ENCODE results near the gene CTDSPL. TPM values are rescaled to one million over a fixed set of nuclear protein-coding genes. Genes with fewer than 3 reads are reported as not detected.

Gene CTDSPL
- total and polyA plus RNA-seq, 2 of the 13 experiments (the other 11 are each of a cell fraction or from before 2014, with no cell fraction given), result 26.1 to 142 TPM

DNA sequence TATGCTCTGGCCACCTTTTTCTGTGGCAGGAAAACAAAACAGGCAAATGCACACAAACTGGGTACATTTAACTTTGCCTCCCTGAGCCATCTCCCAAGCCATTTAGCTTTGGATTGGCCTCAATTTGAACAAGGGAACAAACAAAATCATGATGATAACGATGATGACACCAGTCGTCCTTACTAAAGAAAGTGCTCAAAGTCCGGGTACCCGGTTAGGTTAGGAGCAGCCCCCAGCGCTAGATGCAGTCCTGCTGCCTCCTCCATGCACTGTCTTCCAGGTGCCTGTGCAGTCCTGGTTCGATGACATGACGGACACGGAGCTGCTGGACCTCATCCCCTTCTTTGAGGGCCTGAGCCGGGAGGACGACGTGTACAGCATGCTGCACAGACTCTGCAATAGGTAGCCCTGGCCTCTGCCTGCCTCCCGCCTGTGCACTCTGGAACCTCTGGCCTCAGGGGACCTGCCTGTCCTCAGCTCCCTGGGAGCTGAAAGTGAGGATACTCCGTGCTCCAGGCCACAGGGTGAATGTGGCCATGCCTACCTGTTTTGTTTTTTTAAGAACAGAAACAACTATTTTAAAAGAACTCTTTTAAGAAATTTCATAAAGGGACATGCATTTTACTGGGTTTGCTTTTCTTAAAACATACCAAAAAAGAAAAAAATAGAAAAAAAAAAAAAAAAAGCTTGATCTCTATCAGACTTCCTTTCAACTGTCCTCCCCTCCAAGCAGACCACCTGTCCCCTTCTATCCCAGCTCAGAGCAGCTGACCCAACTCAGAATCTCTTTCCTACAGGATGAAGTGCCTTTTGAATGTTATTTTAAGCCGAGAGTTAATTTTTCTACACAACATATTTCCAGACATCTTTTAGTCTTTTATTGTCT, 119.0 kb downstream of the CTDSPL start (continued):
- TF ChIP-seq NCOA2 (CRISPR knock-in tag; IDR thresholded peaks at IDR 0.05), result no peak
- no peak for TF ChIP-seq POLR2A (IDR thresholded peaks at IDR 0.05; ENCODE audit: insufficient read depth in 1 of 2, low read depth in 2 of 2, low read length in 2 of 2)
- no peak for TF ChIP-seq ZNF260 (CRISPR knock-in tag; IDR thresholded peaks at IDR 0.05; ENCODE audit: borderline replicate concordance, low read depth)
- TF ChIP-seq NONO (IDR thresholded peaks at IDR 0.05), result no peak
- TF ChIP-seq NONO (CRISPR knock-in tag; conservative IDR thresholded peaks at IDR 0.05), result no peak
- no peak for TF ChIP-seq ZNF552 (CRISPR knock-in tag; IDR thresholded peaks at IDR 0.05; ENCODE audit: borderline replicate concordance)
- TF ChIP-seq, protein P1, sequence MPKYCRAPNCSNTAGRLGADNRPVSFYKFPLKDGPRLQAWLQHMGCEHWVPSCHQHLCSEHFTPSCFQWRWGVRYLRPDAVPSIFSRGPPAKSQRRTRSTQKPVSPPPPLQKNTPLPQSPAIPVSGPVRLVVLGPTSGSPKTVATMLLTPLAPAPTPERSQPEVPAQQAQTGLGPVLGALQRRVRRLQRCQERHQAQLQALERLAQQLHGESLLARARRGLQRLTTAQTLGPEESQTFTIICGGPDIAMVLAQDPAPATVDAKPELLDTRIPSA (CRISPR knock-in tag; IDR thresholded peaks at IDR 0.05; ENCODE audit: borderline replicate concordance), result no peak
- TF ChIP-seq REST (IDR thresholded peaks at IDR 0.05; ENCODE audit: borderline replicate concordance in 1 of 2, low read depth in 1 of 2, low read length in 2 of 2), result no peak
- TF ChIP-seq JARID2 (CRISPR knock-in tag; IDR thresholded peaks at IDR 0.05; ENCODE audit: insufficient replicate concordance), result no peak
- no peak for TF ChIP-seq ZBTB42 (CRISPR knock-in tag; IDR thresholded peaks at IDR 0.05)
- no peak for TF ChIP-seq ATF3 (CRISPR knock-in tag; IDR thresholded peaks at IDR 0.05)
- TF ChIP-seq, protein P2, sequence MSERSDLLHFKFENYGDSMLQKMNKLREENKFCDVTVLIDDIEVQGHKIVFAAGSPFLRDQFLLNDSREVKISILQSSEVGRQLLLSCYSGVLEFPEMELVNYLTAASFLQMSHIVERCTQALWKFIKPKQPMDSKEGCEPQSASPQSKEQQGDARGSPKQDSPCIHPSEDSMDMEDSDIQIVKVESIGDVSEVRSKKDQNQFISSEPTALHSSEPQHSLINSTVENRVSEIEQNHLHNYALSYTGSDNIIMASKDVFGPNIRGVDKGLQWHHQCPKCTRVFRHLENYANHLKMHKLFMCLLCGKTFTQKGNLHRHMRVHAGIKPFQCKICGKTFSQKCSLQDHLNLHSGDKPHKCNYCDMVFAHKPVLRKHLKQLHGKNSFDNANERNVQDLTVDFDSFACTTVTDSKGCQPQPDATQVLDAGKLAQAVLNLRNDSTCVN (CRISPR knock-in tag; IDR thresholded peaks at IDR 0.05; ENCODE audit: borderline replicate concordance), result no peak
- no peak for TF ChIP-seq ZNF543 (CRISPR knock-in tag; IDR thresholded peaks at IDR 0.05)
- no peak for TF ChIP-seq ZBTB1 (CRISPR knock-in tag; IDR thresholded peaks at IDR 0.05; ENCODE audit: borderline replicate concordance)
- peak; percentile 53; the same call in 1 of the 2 replicates for TF ChIP-seq KDM5B (CRISPR knock-in tag; IDR thresholded peaks at IDR 0.05; ENCODE audit: borderline replicate concordance)
- TF ChIP-seq XBP1 (CRISPR knock-in tag; IDR thresholded peaks at IDR 0.05), result no peak
- TF ChIP-seq ZNF251 (CRISPR knock-in tag; IDR thresholded peaks at IDR 0.05), result no peak
- peak; percentile 81 for TF ChIP-seq ZBTB38 (CRISPR knock-in tag; IDR thresholded peaks at IDR 0.05)
- TF ChIP-seq ZFP1 (CRISPR knock-in tag; IDR thresholded peaks at IDR 0.05), result no peak
- peak; percentile 25; the same call in 1 of the 2 replicates for TF ChIP-seq THRA (CRISPR knock-in tag; IDR thresholded peaks at IDR 0.05; ENCODE audit: borderline replicate concordance)
- TF ChIP-seq PHF20 (CRISPR knock-in tag; IDR thresholded peaks at IDR 0.05), result no peak

Measured in HepG2 (cell line).